Fibroblast of lung (primary cell): ENCODE measurements around the gene KRTAP13-1. TPM values are rescaled to one million over a fixed set of nuclear protein-coding genes. Genes with fewer than 3 reads are reported as not detected.

Experiments
- DNase-seq, 2 donors: peaks; one replicate each; pipeline versions ENCODE4 v3.0.0 to v3.0.0-alpha.2; 2010; ENCODE audit warnings: low read depth in 2 of 2
- H2AFZ ChIP-seq: 2 replicates; pipeline ENCODE4 v1.5.1; 2012; ENCODE audit warnings: low read length, control low read depth, inconsistent platforms
- H3K27ac ChIP-seq: 2 replicates; pipeline ENCODE4 v1.5.1; 2011; ENCODE audit warnings: low read length, control low read depth; ENCODE audit not compliant: insufficient read depth
- H3K27me3 ChIP-seq: 2 replicates; pipeline ENCODE4 v1.5.1; 2011; ENCODE audit warnings: mild to moderate bottlenecking, low read length; ENCODE audit not compliant: control insufficient read depth, insufficient read depth
- H3K36me3 ChIP-seq: 2 replicates; pipeline ENCODE4 v1.5.1; 2011; ENCODE audit warnings: low read length; ENCODE audit not compliant: control insufficient read depth, insufficient read depth
- H3K4me1 ChIP-seq: 2 replicates; pipeline ENCODE4 v1.5.1; 2011; ENCODE audit warnings: low read length; ENCODE audit not compliant: control insufficient read depth, insufficient read depth; ENCODE audit errors: extremely low read depth
- H3K4me2 ChIP-seq: 2 replicates; pipeline ENCODE4 v1.5.1; 2011; ENCODE audit warnings: low read length, control low read depth; ENCODE audit not compliant: insufficient read depth; ENCODE audit errors: extremely low read depth
- H3K4me3 ChIP-seq, 4 experiments: fragments of 200-600 bp in 1 of 4; sonication (generic) in 1 of 4; replicated peaks in 1 of 4; 2 replicates each; pipeline ENCODE4 v1.5.1; 2011 to 2016; ENCODE audit warnings: low read length in 4 of 4, low read depth in 3 of 4, mild to moderate bottlenecking in 3 of 4, control low read depth in 2 of 4, inconsistent platforms in 1 of 4, mixed read lengths in 1 of 4; ENCODE audit not compliant: insufficient read depth in 1 of 4; ENCODE audit errors: control extremely low read depth in 1 of 4
- H3K79me2 ChIP-seq: 2 replicates; pipeline ENCODE4 v1.5.1; 2012; ENCODE audit warnings: mild to moderate bottlenecking, low read length, inconsistent platforms; ENCODE audit not compliant: control insufficient read depth, insufficient read depth
- H3K9ac ChIP-seq: 2 replicates; pipeline ENCODE4 v1.5.1; 2011; ENCODE audit warnings: mild to moderate bottlenecking, low read length, control low read depth; ENCODE audit not compliant: insufficient read depth
- H3K9me3 ChIP-seq: 2 replicates; pipeline ENCODE4 v1.5.1; 2012; ENCODE audit warnings: low read depth, low read length; ENCODE audit not compliant: control insufficient read depth, insufficient read depth
- H4K20me1 ChIP-seq: 2 replicates; pipeline ENCODE4 v1.5.1; 2011; ENCODE audit warnings: low read length; ENCODE audit not compliant: control insufficient read depth, insufficient read depth; ENCODE audit errors: extremely low read depth
- EZH2 ChIP-seq: IDR thresholded peaks from 2 replicates; pipeline ENCODE4 v1.5.1; 2012; ENCODE audit warnings: low read length, control low read depth, mild to moderate bottlenecking; ENCODE audit errors: missing control alignments
- polyA plus RNA-seq, 2 donors: library from polyadenylated mRNA; depleted of rRNA in 1 of 2; stranded (reverse) in 1 of 2; unstranded in 1 of 2; fragments of >200 nt; gene quantifications; 2 replicates each; pipeline ENCODE4 v1.2.1, GENCODE V29; 2011 to 2012; ENCODE audit warnings: missing spikeins in 1 of 2
- total RNA-seq: library from RNA; depleted of rRNA; stranded (reverse); fragments of >200 nt; gene quantifications from 2 replicates; pipeline ENCODE4 v1.2.1, GENCODE V29; 2014
- TF ChIP-seq, protein P1 (sequence below), 2 donors: IDR thresholded peaks in 1 of 2; conservative IDR thresholded peaks in 1 of 2; 1 replicate in 1 of 2; 2 replicates in 1 of 2; pipeline ENCODE4 v1.5.1; 2011 to 2012; ENCODE audit warnings: low read length in 2 of 2, control low read depth in 1 of 2, inconsistent platforms in 1 of 2, low read depth in 1 of 2, mild to moderate bottlenecking in 1 of 2

The KRTAP13-1 gene
- total and polyA plus RNA-seq, 2 donors (not counting 1 experiment from before 2014, with no cell fraction given) = not detected

- Histone ChIP-seq H2AFZ (no peak overlapping the region), H3K27me3 (no peaks in the 10 kb centered on the region), H3K4me3 (no peak overlapping the region), H3K79me2 (no peaks in the 10 kb centered on the region), H3K9ac (no peak overlapping the region), H3K36me3 (no peaks in the 10 kb centered on the region), H3K4me1 (no peaks in the 10 kb centered on the region), H3K4me2 (no peak overlapping the region), H3K27ac (no peak overlapping the region), H3K9me3 (no peaks in the 10 kb centered on the region), H4K20me1 (no peaks in the 10 kb centered on the region)
- no peak for DNase-seq
- TF ChIP-seq, protein P1, sequence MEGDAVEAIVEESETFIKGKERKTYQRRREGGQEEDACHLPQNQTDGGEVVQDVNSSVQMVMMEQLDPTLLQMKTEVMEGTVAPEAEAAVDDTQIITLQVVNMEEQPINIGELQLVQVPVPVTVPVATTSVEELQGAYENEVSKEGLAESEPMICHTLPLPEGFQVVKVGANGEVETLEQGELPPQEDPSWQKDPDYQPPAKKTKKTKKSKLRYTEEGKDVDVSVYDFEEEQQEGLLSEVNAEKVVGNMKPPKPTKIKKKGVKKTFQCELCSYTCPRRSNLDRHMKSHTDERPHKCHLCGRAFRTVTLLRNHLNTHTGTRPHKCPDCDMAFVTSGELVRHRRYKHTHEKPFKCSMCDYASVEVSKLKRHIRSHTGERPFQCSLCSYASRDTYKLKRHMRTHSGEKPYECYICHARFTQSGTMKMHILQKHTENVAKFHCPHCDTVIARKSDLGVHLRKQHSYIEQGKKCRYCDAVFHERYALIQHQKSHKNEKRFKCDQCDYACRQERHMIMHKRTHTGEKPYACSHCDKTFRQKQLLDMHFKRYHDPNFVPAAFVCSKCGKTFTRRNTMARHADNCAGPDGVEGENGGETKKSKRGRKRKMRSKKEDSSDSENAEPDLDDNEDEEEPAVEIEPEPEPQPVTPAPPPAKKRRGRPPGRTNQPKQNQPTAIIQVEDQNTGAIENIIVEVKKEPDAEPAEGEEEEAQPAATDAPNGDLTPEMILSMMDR (conservative IDR thresholded peaks at IDR 0.05 in 1 of 2, IDR thresholded peaks at IDR 0.05 in 1 of 2; ENCODE audit: low read depth in 1 of 2, low read length in 2 of 2) = no peak
These were observed 30.9 kb downstream of the KRTAP13-1 start for GRCh38 chr21:30426731-30427130.

DNA sequence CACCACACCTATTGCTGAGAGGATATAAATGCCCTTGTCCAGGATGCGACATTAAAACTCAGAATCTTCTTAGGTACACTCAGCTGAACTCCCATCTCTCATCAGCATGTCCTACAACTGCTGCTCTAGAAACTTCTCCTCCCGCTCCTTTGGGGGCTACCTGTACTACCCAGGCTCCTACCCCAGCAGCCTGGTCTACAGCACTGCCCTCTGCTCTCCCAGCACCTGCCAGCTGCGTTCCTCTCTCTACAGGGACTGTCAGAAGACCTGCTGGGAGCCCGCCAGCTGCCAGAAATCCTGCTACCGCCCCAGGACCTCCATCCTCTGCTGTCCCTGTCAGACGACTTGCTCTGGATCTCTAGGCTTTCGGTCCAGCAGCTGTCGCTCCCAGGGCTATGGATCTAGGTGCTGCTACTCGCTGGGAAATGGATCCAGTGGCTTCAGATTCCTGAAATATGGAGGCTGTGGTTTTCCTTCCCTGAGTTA lies 34.4 kb downstream of the KRTAP13-1 start, which contains the start of gene KRTAP13-4:
Gene KRTAP13-4, plus strand, starts transcription at position 51 of the 486 bp plus-strand sequence. Its CDS starts 56 bp downstream, at position 107.
- Histone ChIP-seq H3K4me1 (no peaks in the 10 kb centered on the region), H3K4me3 (no peak within 1 kb of the TSS), H4K20me1 (no peaks in the 10 kb centered on the region), H2AFZ (no peak within 1 kb of the TSS), H3K79me2 (no peaks in the 10 kb centered on the region), H3K36me3 (no peaks in the 10 kb centered on the region), H3K9me3 (no peaks in the 10 kb centered on the region), H3K27ac (no peak within 1 kb of the TSS), H3K27me3 (no peaks in the 10 kb centered on the region), H3K4me2 (no peak within 1 kb of the TSS), H3K9ac (no peak within 1 kb of the TSS)
- TF ChIP-seq, protein P1 (conservative IDR thresholded peaks at IDR 0.05 in 1 of 2, IDR thresholded peaks at IDR 0.05 in 1 of 2; ENCODE audit: low read depth in 1 of 2, low read length in 2 of 2) = no peak
- TF ChIP-seq EZH2 = no peak
- no peak for DNase-seq

- no peak for TF ChIP-seq EZH2
- TF ChIP-seq, protein P1 (conservative IDR thresholded peaks at IDR 0.05 in 1 of 2, IDR thresholded peaks at IDR 0.05 in 1 of 2; ENCODE audit: low read depth in 1 of 2, low read length in 2 of 2) = peak; percentile 18 to 36
- H4K20me1 ChIP-seq = no peaks in the 10 kb centered on the region
- no peaks in the 10 kb centered on the region for H3K79me2 ChIP-seq
- peak; percentile 0 for DNase-seq
- H3K9me3 ChIP-seq = no peaks in the 10 kb centered on the region
- H3K27ac ChIP-seq = no peak overlapping the region
- no peak overlapping the region for H2AFZ ChIP-seq
- H3K36me3 ChIP-seq = no peaks in the 10 kb centered on the region
- no peak overlapping the region for H3K4me3 ChIP-seq
- no peaks in the 10 kb centered on the region for H3K4me1 ChIP-seq
- no peak overlapping the region for H3K4me2 ChIP-seq
- no peak overlapping the region for H3K9ac ChIP-seq
- no peaks in the 10 kb centered on the region for H3K27me3 ChIP-seq
These were observed 38.3 kb downstream of the KRTAP13-1 start for GRCh38 chr21:30434033-30434631.
